Activated CD4-positive, CD25-positive, alpha-beta regulatory T cell treated with anti-CD3 and anti-CD28 coated beads, Interleukin-2, amount 50 U/mL, for 16 hours (primary cell): ENCODE data around the gene UNC5C.

Source experiments
- DNase-seq: peaks from one replicate; pipeline ENCODE4 v3.0.0-alpha.2; 2020; ENCODE audit warnings: low read depth, low spot score

Gene UNC5C

DNA sequence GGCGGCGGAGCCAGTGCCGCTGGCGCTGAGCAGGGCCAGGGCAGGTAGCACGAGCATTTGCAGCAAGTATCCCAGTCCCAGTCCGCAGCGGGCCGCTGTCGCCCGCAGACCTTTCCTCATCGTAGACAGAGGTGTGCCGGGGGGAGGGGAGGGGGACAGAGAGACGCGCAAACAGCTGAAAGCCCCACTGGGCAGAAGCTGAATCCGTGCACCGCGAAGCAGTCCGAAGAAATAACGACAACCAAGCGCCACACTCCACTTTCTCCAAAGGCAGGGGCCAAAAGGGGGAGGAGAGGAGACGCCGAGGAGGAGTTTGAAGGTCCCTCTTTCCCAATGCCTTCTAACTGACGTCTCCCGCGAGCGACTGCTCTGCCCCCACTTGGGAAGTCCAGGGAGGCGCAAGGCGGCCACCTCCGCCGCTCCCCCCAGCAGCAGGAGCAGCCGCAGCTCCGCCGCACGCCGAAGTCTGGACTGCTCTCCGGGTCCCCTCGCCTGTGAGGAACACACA is at the start of gene UNC5C:
Gene UNC5C, minus strand, starts transcription at position 236 of the 508 bp plus-strand sequence.
- no peak for DNase-seq

- no peak for DNase-seq
Observed at GRCh38 chr4:95596676-95597075, 47.9 kb upstream of the UNC5C start.

GRCh38 chr4:95594629-95595028 is 45.9 kb upstream of the UNC5C start:
- no peak for DNase-seq

DNA sequence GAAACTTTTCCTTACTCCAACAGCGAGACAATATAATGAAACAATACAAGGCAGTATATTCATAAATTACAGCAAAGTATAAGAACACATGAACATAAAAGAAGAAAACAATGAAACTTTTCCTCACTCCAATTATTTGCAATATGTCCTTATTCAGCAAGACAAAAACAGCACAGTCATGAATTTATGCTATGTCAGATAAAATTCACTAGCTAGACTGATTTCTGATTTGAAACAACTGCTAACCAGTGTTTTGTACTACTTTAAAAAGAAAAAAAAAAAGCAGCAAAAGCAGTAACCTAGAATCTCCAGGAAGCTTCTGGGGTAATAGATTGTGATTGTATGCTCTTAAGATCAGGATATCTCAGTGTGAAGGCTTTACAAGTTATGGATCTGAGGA is 45.2 kb upstream of the UNC5C start:
- DNase-seq = no peak

DNA sequence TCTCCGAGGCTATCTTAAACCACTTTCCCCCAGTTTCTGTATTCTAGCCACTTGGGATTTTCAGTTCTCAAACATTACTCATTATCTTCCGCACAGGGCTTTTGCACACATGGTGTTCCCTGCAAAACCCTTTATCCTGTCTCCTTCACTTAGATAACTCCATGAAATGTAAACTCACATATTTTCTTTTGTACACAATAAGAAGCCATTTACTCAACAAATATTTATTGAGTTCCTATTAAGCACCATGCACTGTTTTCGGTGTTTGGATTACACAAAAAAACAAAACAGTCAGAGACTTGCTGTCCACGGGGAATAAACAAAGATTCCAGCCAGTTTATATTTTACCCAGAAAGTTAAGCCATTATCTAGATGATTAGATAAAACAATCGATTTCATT is 42.5 kb upstream of the UNC5C start:
- DNase-seq = no peak

- DNase-seq = no peak
Observed at GRCh38 chr4:95590615-95591014, 41.8 kb upstream of the UNC5C start.

- DNase-seq = no peak
Observed at GRCh38 chr4:95585016-95585695, 36.4 kb upstream of the UNC5C start.

- no peak for DNase-seq
Observed at GRCh38 chr4:95580226-95580625, 31.5 kb upstream of the UNC5C start.

DNA sequence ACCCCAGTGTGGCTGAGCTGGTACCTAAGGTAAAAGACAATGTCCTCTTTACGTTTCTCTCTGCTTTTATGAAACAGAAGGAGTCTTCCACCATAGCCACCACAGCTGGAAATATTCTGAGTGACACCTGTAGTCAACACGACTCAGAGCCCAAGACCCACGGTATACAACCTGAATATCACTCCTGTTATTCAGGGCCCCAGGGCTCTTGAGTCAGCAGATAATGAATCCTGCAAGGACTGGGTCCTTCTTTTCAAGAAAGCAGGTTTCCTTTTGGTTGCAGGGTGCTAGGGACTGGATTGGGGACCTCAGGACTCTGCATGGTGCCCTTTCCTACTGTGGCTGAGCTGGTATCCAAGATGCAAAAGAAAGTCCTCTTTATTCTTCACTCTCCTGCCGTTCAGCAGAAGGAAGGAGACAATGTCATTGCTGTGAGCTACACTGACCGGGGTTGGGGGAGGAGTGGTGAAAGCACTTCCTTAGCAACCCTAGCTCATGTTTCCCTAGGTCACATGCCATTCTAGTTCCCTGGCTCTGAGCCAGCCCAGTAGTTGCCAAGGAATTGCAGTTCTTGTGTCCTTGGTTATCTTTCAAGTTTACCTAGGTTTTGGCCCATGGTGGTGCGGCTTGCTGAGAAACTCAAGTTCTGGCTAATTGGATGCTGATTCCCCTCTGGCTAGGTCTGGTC is 23.7 kb upstream of the UNC5C start:
- no peak for DNase-seq

DNA sequence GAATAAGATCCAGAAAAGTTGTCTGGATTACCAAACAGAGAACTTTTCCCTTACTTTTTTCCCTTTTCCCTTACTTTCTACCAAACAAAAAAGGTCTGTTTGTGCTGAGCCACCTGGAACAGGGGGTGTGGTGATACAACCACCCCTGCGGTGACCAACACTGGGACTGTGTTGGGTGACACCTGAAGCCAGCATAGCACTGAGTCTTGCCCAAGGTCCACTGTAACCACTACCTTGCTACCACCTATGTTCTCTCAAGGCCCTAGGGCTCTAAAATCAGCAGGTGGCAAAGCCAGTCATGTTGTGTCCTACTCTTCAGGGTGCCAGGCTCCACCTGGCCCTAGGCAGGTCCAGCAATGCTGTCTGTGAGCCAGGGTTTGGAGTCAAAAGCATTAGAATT is 22.8 kb upstream of the UNC5C start:
- no peak for DNase-seq

- DNase-seq = no peak
Observed at GRCh38 chr4:95563638-95564337, 15.0 kb upstream of the UNC5C start.

GRCh38 chr4:95560774-95561173 is 12.0 kb upstream of the UNC5C start:
- no peak for DNase-seq

- DNase-seq = no peak
Observed at GRCh38 chr4:95556207-95556859, 7.6 kb upstream of the UNC5C start.

DNA sequence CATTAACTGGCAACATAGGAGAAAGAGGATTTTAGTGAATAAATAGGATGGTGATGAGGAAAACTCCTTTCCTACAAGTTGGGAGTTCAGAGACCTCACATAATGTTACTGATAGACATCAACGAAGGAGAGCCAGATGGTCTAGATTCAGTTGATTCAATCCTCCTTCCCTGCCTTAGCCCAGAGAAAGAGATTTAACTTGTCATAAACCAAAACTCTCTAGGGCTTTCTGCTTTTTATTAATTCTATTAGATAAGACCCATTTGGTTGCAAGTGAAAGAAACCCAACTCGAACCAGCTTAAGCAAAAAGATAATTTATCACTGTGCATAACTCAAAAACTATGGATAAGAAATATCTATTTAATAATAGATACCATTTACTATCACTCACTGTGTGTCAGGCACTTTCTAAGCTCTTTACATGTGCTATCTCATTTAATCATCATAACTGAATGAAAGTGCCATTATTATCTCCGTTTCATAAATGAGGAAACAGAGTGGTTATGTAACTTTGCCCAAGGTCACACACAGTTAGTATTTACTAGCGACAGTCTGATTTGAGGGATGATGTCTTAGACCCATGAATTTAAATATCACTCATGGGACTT is 4.3 kb upstream of the UNC5C start:
- DNase-seq = no peak

GRCh38 chr4:95551653-95552052 is 2.9 kb upstream of the UNC5C start:
- DNase-seq = no peak

GRCh38 chr4:95550115-95550987 is 1.6 kb upstream of the UNC5C start:
- no peak for DNase-seq

GRCh38 chr4:95549246-95550114 is 707 bp upstream of the UNC5C start:
- DNase-seq = no peak

GRCh38 chr4:95547715-95548471 is 880 bp downstream of the UNC5C start:
- DNase-seq = no peak
